ENCODE data around the gene C2CD2. TPM values are rescaled to one million over a fixed set of nuclear protein-coding genes. Genes with fewer than 3 reads are reported as not detected.

The C2CD2 gene
- total and polyA plus RNA-seq, 2 of the 4 experiments (the other 2 are of a cell fraction): 15.6 to 25.3 TPM

DNA sequence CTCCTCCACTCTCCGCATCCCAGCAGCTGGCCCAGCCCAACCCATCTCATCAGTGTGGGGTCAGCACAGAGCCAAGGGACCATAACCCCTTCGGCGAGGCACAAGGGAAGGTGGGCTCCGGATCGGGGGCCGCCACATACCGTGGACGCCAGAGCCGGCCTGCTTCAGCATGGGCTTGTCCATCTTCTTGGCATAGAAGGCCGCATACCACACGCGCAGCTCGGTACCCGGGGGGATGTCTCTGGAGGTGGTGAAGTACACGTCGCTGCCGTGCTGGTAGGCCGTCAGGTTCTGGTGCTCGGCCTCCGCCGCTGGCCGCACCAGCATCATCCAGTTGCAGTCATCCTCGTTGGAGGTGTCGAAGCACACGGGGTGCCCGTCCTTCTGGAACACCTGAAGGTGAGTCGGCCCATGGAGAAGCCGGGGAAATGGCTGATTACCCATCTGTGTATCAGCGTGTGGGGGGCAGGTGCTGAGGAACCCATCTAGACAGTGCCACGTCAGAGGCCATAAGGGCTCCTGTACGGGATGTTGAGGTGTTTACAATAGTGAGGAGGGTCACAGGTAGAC, 99.3 kb downstream of the C2CD2 start:
- H2AFZ ChIP-seq (replicated peaks; ENCODE audit: low read length, poor library complexity): no peak overlapping the region
- H3K4me2 ChIP-seq (ENCODE audit: low read depth, low read length): no peak overlapping the region
- no peak overlapping the region for H3K4ac ChIP-seq (ENCODE audit: low read depth, low read length)
- H4K91ac ChIP-seq (ENCODE audit: insufficient read depth, low read depth, low read length): no peak overlapping the region
- no peak overlapping the region for H2BK20ac ChIP-seq (ENCODE audit: low read depth, low read length)
- in situ Hi-C loops (cut with MboI; ENCODE audit: low sequenced_read_pairs) (no loop called here), intact Hi-C loops (cut with micrococcal nuclease) (no loop called here), dilution Hi-C loops (cut with HindIII; ENCODE audit: low sequenced_read_pairs, unreplicated experiment) (no loop called here)
- no peak overlapping the region for H2AK5ac ChIP-seq (ENCODE audit: low read depth, low read length)
- no peak overlapping the region for H2BK120ac ChIP-seq (ENCODE audit: low read depth, low read length)
- peaks cover 29% of the 10 kb centered on the region for H3K36me3 ChIP-seq (ENCODE audit: control insufficient read depth, insufficient read depth, low read length)
- ChIA-PET CTCF (interaction anchor here (1.3 kb wide), 1 partner anchor 18 kb away, joined by 3 read pairs; no protein-coding TSS in a partner anchor), POLR2A (ENCODE audit: unreplicated experiment) (no interaction called here)
- 0 out of 2 replicates have a peak, but pooled peaks cover 4% of the 10 kb centered on the region for H3K9me1 ChIP-seq (ENCODE audit: insufficient read depth, low read length)
- H3K9ac ChIP-seq (ENCODE audit: low read depth, low read length): no peak overlapping the region
- H3K79me1 ChIP-seq (ENCODE audit: low read depth in 1 of 2, low read length in 2 of 2): no peaks in the 10 kb centered on the region
- no peak for ATAC-seq (ENCODE audit: low read depth)
- H2BK5ac ChIP-seq (ENCODE audit: low read depth, low read length, poor library complexity, severe bottlenecking): no peak overlapping the region
- no peaks in the 10 kb centered on the region for H3K4me1 ChIP-seq (ENCODE audit: control insufficient read depth, insufficient read depth, low read length)
- no peaks in the 10 kb centered on the region for H3K27me3 ChIP-seq (ENCODE audit: control insufficient read depth, insufficient read depth, low read length)
- no peaks in the 10 kb centered on the region for H3K9me3 ChIP-seq (ENCODE audit: control insufficient read depth, insufficient read depth, low read length)
- no peak overlapping the region for H3K23ac ChIP-seq (ENCODE audit: low read depth, low read length)
- H4K20me1 ChIP-seq (ENCODE audit: insufficient read depth, low read length): no peaks in the 10 kb centered on the region
- TF ChIP-seq RFX5 (IDR thresholded peaks at IDR 0.05; ENCODE audit: low read depth, low read length) (no peak), BHLHE40 (IDR thresholded peaks at IDR 0.05; ENCODE audit: low read depth, low read length) (no peak), RAD21 (IDR thresholded peaks at IDR 0.05; ENCODE audit: low read length) (no peak), NFE2L2 (IDR thresholded peaks at IDR 0.05; ENCODE audit: low read depth, low read length) (no peak), MXI1 (IDR thresholded peaks at IDR 0.05; ENCODE audit: borderline replicate concordance, low read depth, low read length) (no peak), POLR2A (IDR thresholded peaks at IDR 0.05; ENCODE audit: low read depth, low read length) (no peak), SMC3 (IDR thresholded peaks at IDR 0.05; ENCODE audit: low read depth, low read length) (no peak), CEBPB (IDR thresholded peaks at IDR 0.05; ENCODE audit: low read depth, low read length) (no peak), MAZ (IDR thresholded peaks at IDR 0.05; ENCODE audit: borderline replicate concordance, low read depth, low read length) (no peak), MAFK (IDR thresholded peaks at IDR 0.05; ENCODE audit: low read depth, low read length) (no peak), CHD1 (IDR thresholded peaks at IDR 0.05; ENCODE audit: low read depth, low read length) (no peak)
- TF ChIP-seq, protein P1, sequence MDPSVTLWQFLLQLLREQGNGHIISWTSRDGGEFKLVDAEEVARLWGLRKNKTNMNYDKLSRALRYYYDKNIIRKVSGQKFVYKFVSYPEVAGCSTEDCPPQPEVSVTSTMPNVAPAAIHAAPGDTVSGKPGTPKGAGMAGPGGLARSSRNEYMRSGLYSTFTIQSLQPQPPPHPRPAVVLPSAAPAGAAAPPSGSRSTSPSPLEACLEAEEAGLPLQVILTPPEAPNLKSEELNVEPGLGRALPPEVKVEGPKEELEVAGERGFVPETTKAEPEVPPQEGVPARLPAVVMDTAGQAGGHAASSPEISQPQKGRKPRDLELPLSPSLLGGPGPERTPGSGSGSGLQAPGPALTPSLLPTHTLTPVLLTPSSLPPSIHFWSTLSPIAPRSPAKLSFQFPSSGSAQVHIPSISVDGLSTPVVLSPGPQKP (IDR thresholded peaks at IDR 0.05; ENCODE audit: borderline replicate concordance, low read depth, low read length): no peak
- TF ChIP-seq, protein P2, sequence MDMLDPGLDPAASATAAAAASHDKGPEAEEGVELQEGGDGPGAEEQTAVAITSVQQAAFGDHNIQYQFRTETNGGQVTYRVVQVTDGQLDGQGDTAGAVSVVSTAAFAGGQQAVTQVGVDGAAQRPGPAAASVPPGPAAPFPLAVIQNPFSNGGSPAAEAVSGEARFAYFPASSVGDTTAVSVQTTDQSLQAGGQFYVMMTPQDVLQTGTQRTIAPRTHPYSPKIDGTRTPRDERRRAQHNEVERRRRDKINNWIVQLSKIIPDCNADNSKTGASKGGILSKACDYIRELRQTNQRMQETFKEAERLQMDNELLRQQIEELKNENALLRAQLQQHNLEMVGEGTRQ (IDR thresholded peaks at IDR 0.05; ENCODE audit: low read depth, low read length): no peak
- no peak overlapping the region for H3K4me3 ChIP-seq (ENCODE audit: insufficient read depth, low read depth, low read length)
- H3K18ac ChIP-seq (ENCODE audit: low read depth, low read length): no peak overlapping the region
- WGBS, 2 experiments (ENCODE audit: extremely low coverage in 2 of 2, insufficient read length in 1 of 2): 96% methylated on average over 17 of the region's 31 CpGs; no CpG with 5 or more reads in 1 of the 2 experiments
- H4K8ac ChIP-seq (ENCODE audit: low read depth in 2 of 2, low read length in 2 of 2): no peak overlapping the region
- no TSS peak for BruUV-seq (replicated peaks)
- no peak overlapping the region for H3K14ac ChIP-seq (replicated peaks; ENCODE audit: low read depth, low read length)
- no peak for DNase-seq
- no peak overlapping the region for H3K27ac ChIP-seq (ENCODE audit: insufficient read depth, low read length)
- H2AK9ac ChIP-seq (replicated peaks; ENCODE audit: low read depth, low read length, poor library complexity): no peak overlapping the region
- H3K56ac ChIP-seq (ENCODE audit: extremely low read depth, insufficient read depth, low read length): no peak overlapping the region
- H2BK15ac ChIP-seq (ENCODE audit: low read depth, low read length): no peak overlapping the region
- H4K5ac ChIP-seq (ENCODE audit: low read depth, low read length): no peak overlapping the region
